Activated CD4-positive, alpha-beta T cell treated with anti-CD3 and anti-CD28 coated beads, Interleukin-2, amount 10 ng/mL, durations not matched to agents 24 days and 14 days (primary cell): ENCODE data around the gene LIN52. TPM values are rescaled to one million over a fixed set of nuclear protein-coding genes. Genes with fewer than 3 reads are reported as not detected.

Source experiments
- DNase-seq: peaks from one replicate; pipeline ENCODE4 v3.0.0; 2022
- H3K27ac Mint-ChIP-seq: one replicate; pipeline ENCODE4 v1.8.0; 2022; ENCODE audit warnings: mild to moderate bottlenecking, mixed read lengths
- H3K27me3 Mint-ChIP-seq: one replicate; pipeline ENCODE4 v1.8.0; 2022; ENCODE audit warnings: mixed read lengths
- H3K36me3 Mint-ChIP-seq: one replicate; pipeline ENCODE4 v1.8.0; 2022; ENCODE audit warnings: low read depth, mild to moderate bottlenecking, mixed read lengths
- H3K4me1 Mint-ChIP-seq: one replicate; pipeline ENCODE4 v1.8.0; 2021; ENCODE audit warnings: mixed read lengths
- H3K4me3 Mint-ChIP-seq: one replicate; pipeline ENCODE4 v1.8.0; 2022; ENCODE audit warnings: mild to moderate bottlenecking, moderate library complexity, mixed read lengths
- H3K9me3 Mint-ChIP-seq: one replicate; pipeline ENCODE4 v1.8.0; 2021; ENCODE audit warnings: mixed read lengths
- intact Hi-C: fragments of 100-400 bp; cut with micrococcal nuclease; formaldehyde crosslinking; loops from one replicate; pipeline ENCODE4 v1.15.1; 2023
- total RNA-seq: library from RNA; stranded (reverse); gene quantifications from 2 replicates; pipeline ENCODE4 v1.2.3, GENCODE V29; 2022

Gene LIN52
- total RNA-seq, 1 donor from 2014 or later, result 21.5 TPM

- intact Hi-C loops, result no loop called here
- H3K27me3 Mint-ChIP-seq, result no peaks in the 10 kb centered on the region
- H3K36me3 Mint-ChIP-seq, result no peaks in the 10 kb centered on the region
- H3K27ac Mint-ChIP-seq, result no peak overlapping the region
- DNase-seq, result no peak
- H3K4me1 Mint-ChIP-seq, result no peaks in the 10 kb centered on the region
- H3K9me3 Mint-ChIP-seq, result no peaks in the 10 kb centered on the region
- H3K4me3 Mint-ChIP-seq, result no peak overlapping the region
Measured at GRCh38 chr14:74190927-74191575, 106.3 kb downstream of the LIN52 start.

GRCh38 chr14:74194506-74195274 is 109.9 kb downstream of the LIN52 start:
- no peak for DNase-seq
- Mint-ChIP-seq H3K27me3 (no peaks in the 10 kb centered on the region), H3K4me1 (peaks cover 1% of the 10 kb centered on the region), H3K36me3 (no peaks in the 10 kb centered on the region), H3K4me3 (no peak overlapping the region), H3K9me3 (no peaks in the 10 kb centered on the region), H3K27ac (no peak overlapping the region)
- intact Hi-C loops, result no loop called here

DNA sequence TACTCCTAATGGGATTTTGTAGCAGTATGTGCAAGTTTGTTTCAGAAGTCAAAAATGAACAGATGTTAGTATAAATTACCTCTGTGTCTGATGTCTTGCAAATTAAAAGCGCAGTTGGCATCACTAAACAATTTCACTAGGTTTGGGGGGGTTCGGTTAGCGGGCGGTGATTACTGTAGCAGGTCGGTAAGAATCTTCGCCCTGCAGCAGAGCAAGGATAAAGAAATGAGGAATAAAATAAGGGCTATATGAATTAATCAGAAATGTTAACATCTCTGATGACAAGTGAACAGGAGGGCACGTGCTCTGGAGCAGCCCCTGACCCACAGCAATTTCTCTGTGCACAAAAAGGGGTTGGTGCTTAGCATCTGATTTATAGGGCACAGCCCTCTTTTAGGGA is 110.9 kb downstream of the LIN52 start:
- Mint-ChIP-seq H3K27ac (no peak overlapping the region), H3K27me3 (no peaks in the 10 kb centered on the region), H3K4me3 (no peak overlapping the region), H3K9me3 (no peaks in the 10 kb centered on the region), H3K36me3 (no peaks in the 10 kb centered on the region), H3K4me1 (peaks cover 1% of the 10 kb centered on the region)
- DNase-seq, result no peak
- intact Hi-C loops, result no loop called here

DNA sequence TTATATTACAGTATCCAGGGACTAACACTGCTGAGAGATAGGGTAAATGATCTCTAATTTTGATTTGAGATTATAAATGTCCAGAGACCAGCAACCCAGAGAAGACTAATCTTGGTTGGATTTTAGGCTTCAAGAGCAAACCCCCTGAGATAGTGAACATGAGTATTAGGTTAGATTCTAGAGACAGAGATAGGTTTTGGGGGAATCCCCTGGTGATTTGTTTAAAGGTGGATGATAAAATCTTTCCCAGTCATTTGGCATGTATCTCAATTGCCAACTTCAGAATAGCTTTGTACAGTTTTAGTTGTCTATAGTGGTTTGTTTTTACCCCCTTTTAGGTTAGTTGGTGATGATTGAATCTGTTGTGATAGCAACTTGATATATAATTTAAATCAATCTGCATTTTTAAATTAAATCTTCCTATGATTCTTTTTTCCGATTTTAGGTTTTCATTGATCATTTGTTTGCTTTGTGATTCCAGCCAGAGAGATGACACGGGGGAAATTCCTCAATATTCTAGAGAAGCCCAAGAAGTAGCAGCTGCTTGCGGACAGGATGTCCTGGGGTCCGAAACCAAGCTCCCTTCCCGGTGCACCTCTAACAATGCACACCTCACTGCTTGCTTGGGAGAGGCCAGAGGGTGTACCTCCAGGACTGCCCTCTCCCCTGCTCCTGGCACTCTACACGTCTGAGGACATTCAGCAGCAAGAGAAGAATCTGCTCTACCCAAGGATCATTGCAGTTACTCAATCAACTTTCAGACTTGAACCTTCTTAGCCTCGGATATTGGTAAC is 113.9 kb downstream of the LIN52 start:
- Mint-ChIP-seq H3K36me3 (no peaks in the 10 kb centered on the region), H3K4me3 (no peak overlapping the region), H3K9me3 (no peaks in the 10 kb centered on the region), H3K27ac (no peak overlapping the region), H3K4me1 (peaks cover 1% of the 10 kb centered on the region), H3K27me3 (no peaks in the 10 kb centered on the region)
- DNase-seq, result no peak
- intact Hi-C loops, result no loop called here

DNA sequence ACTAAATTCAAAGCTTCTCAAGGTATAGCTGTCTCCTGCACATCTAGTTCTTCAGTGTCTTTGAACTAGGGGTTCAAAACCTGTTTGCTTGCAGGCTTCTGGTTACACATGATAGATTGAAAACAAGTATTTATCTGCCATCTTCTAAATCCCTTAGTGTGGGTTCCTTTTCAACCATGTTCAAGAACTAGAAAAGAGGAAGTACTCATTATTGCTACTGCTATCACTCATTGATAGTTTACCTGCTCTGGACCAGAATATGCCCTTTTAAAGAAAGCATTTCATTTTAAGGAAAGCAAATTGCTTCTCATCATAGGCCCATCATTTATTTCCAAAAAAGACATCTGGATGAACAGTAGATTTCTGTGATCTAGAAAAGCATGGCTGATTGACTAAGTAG is 117.4 kb downstream of the LIN52 start:
- no peaks in the 10 kb centered on the region for H3K36me3 Mint-ChIP-seq
- H3K27ac Mint-ChIP-seq, result no peak overlapping the region
- intact Hi-C loops, result no loop called here
- no peak overlapping the region for H3K4me3 Mint-ChIP-seq
- H3K4me1 Mint-ChIP-seq, result peaks cover 1% of the 10 kb centered on the region
- H3K9me3 Mint-ChIP-seq, result no peaks in the 10 kb centered on the region
- no peak for DNase-seq
- no peaks in the 10 kb centered on the region for H3K27me3 Mint-ChIP-seq

DNA sequence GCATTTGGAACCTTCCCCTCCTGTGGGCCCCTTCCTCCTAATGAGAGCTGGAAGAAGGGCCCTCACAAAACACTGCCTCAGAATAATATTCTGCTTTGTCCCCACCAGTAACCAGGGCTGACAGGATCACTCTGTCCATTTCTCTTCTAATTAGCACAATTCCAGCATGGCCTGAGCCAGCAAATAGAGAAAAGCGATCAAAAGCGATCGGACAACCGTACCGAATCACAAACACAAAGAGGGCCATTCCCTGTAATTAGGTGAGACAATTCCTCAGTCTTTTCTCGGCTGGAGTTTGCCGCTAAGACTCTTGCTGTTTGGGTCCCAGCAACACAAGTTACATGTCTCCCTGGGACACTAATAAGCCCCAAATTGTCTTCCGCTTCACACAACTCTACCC is 118.9 kb downstream of the LIN52 start:
- Mint-ChIP-seq H3K4me1 (no peaks in the 10 kb centered on the region), H3K9me3 (no peaks in the 10 kb centered on the region), H3K27ac (no peak overlapping the region), H3K36me3 (no peaks in the 10 kb centered on the region), H3K27me3 (no peaks in the 10 kb centered on the region), H3K4me3 (no peak overlapping the region)
- intact Hi-C loops, result no loop called here
- no peak for DNase-seq

GRCh38 chr14:74204491-74204890 is 119.7 kb downstream of the LIN52 start:
- Mint-ChIP-seq H3K27ac (no peak overlapping the region), H3K36me3 (no peaks in the 10 kb centered on the region), H3K4me3 (no peak overlapping the region)

DNA sequence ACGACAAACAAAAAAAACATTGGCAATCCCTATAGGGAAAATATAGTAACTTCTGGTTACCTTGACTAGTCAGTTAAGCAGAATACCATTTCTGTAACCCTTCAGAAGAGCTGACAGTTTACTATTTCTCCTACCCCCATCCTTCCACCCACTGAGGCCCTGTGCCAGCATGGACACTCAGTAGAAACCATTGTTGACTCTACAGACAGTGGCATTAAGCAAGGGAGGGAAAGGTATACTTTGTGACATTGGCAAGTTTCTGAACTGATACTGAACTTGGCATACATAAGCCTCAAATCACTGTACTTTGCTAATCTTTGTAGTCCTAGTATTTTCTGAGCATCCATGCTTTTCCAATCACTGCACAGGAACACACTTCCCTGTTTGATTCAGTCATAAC is 121.1 kb downstream of the LIN52 start:
- Mint-ChIP-seq H3K27me3 (peaks cover 3% of the 10 kb centered on the region), H3K36me3 (no peaks in the 10 kb centered on the region), H3K4me1 (no peaks in the 10 kb centered on the region), H3K27ac (no peak overlapping the region), H3K9me3 (no peaks in the 10 kb centered on the region), H3K4me3 (no peak overlapping the region)
- no peak for DNase-seq
- intact Hi-C loops, result no loop called here

More at GRCh38 chr14:74204491-74204890, 119.7 kb downstream of the LIN52 start:
- H3K27me3 Mint-ChIP-seq, result peaks cover 3% of the 10 kb centered on the region
- DNase-seq, result no peak
- intact Hi-C loops, result no loop called here
- H3K4me1 Mint-ChIP-seq, result no peaks in the 10 kb centered on the region
- H3K9me3 Mint-ChIP-seq, result no peaks in the 10 kb centered on the region

GRCh38 chr14:74207943-74208342 is 123.2 kb downstream of the LIN52 start:
- no peaks in the 10 kb centered on the region for H3K9me3 Mint-ChIP-seq
- no peak overlapping the region for H3K27ac Mint-ChIP-seq
- peaks cover 6% of the 10 kb centered on the region for H3K27me3 Mint-ChIP-seq
- no peak for DNase-seq
- no peaks in the 10 kb centered on the region for H3K36me3 Mint-ChIP-seq
- intact Hi-C loops, result no loop called here
- no peaks in the 10 kb centered on the region for H3K4me1 Mint-ChIP-seq
- H3K4me3 Mint-ChIP-seq, result no peak overlapping the region

DNA sequence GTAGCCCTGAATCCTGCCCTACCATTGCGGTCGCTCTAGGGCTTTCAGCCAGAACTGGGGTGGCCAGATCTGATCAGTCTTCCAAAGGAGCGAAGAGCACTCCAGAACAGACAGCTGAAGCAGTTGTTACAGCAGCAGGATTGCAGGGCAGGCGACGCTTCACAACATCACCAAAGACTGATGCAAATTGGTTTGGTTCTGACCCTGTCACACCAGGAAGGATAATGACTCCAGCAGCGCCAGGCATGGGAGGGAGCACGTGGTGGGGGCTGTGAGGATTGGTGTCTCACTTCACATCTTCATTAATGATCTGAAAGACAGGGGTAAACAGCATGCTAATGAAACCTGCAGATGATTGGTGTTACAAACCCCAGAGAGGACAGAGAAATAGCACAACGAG is 123.9 kb downstream of the LIN52 start:
- Mint-ChIP-seq H3K4me3 (no peak overlapping the region), H3K36me3 (no peaks in the 10 kb centered on the region), H3K9me3 (no peaks in the 10 kb centered on the region), H3K27ac (no peak overlapping the region), H3K4me1 (no peaks in the 10 kb centered on the region), H3K27me3 (peaks cover 7% of the 10 kb centered on the region)
- no peak for DNase-seq
- intact Hi-C loops, result no loop called here

DNA sequence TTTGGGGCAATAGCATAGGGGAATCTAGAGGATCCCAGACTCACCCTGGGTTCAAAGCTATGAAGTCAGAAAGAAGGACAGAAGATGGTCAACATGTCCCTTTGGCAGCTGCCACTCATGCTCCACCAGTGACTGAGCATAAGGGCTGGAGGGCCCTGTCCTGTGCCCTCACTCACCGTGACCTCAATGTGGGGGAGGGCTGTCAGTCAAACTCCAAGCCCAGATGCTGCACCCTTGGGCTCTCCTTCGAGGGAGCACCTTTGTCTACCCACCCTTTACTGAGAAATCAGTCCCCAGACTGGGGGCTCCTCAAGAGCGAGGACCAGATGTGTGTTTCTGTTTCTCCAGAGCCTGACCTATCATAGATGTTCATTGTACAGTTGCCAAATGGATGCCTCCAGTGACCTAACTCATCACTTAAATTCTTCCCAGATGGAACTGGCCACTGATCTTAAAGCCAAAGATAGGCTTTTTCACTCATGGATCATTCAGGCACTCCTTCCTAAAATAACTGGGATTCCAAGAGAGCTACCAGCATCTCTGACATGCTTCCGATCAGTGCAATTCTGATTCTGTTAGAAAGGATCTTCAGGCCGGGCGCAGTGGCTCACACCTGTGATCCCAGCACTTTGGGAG is 127.3 kb downstream of the LIN52 start:
- intact Hi-C loops, result no loop called here
- no peaks in the 10 kb centered on the region for H3K4me1 Mint-ChIP-seq
- H3K4me3 Mint-ChIP-seq, result no peak overlapping the region
- H3K27ac Mint-ChIP-seq, result no peak overlapping the region
- peaks cover 10% of the 10 kb centered on the region for H3K27me3 Mint-ChIP-seq
- DNase-seq, result no peak
- no peaks in the 10 kb centered on the region for H3K36me3 Mint-ChIP-seq
- no peaks in the 10 kb centered on the region for H3K9me3 Mint-ChIP-seq

GRCh38 chr14:74213907-74214803 is 129.4 kb downstream of the LIN52 start:
- no peaks in the 10 kb centered on the region for H3K4me1 Mint-ChIP-seq
- H3K36me3 Mint-ChIP-seq, result no peaks in the 10 kb centered on the region
- DNase-seq, result no peak
- H3K27me3 Mint-ChIP-seq, result peaks cover 18% of the 10 kb centered on the region
- no peaks in the 10 kb centered on the region for H3K9me3 Mint-ChIP-seq
- no peak overlapping the region for H3K4me3 Mint-ChIP-seq
- intact Hi-C loops, result no loop called here
- no peak overlapping the region for H3K27ac Mint-ChIP-seq

- intact Hi-C loops, result loop anchor here (1.0 kb wide), 2 partner anchors 35 to 105 kb away; no protein-coding TSS in a partner anchor
- Mint-ChIP-seq H3K9me3 (no peaks in the 10 kb centered on the region), H3K27ac (no peak overlapping the region), H3K4me1 (no peaks in the 10 kb centered on the region), H3K36me3 (no peaks in the 10 kb centered on the region), H3K27me3 (peaks cover 17% of the 10 kb centered on the region), H3K4me3 (no peak overlapping the region)
- no peak for DNase-seq
Measured at GRCh38 chr14:74216671-74217070, 131.9 kb downstream of the LIN52 start.
